Duodenal mucosa (tissue), 2 donors: ENCODE measurements around the gene FER.
"Not testable (repeated sequence)": the region's sequence is repeated elsewhere in the genome, so short reads cannot be mapped to it uniquely, and the experiment has no call there.

Experiments
- H3K27ac ChIP-seq: one replicate; pipeline ENCODE4 v1.7.0; 2013; ENCODE audit warnings: low read depth, low read length
- H3K27me3 ChIP-seq, 2 donors: one replicate each; pipeline ENCODE4 v1.7.0; 2013; ENCODE audit warnings: low read length in 2 of 2, control low read depth in 1 of 2; ENCODE audit not compliant: insufficient read depth in 2 of 2, control insufficient read depth in 1 of 2
- H3K36me3 ChIP-seq, 2 donors: one replicate each; pipeline ENCODE4 v1.7.0; 2013; ENCODE audit warnings: low read length in 2 of 2, control low read depth in 1 of 2; ENCODE audit not compliant: insufficient read depth in 2 of 2, control insufficient read depth in 1 of 2
- H3K4me1 ChIP-seq, 2 donors: one replicate each; pipeline ENCODE4 v1.7.0; 2013; ENCODE audit warnings: low read length in 2 of 2, control low read depth in 1 of 2; ENCODE audit not compliant: insufficient read depth in 2 of 2, control insufficient read depth in 1 of 2
- H3K4me3 ChIP-seq, 2 donors: one replicate each; pipeline ENCODE4 v1.7.0; 2013; ENCODE audit warnings: low read length in 2 of 2, low read depth in 1 of 2
- H3K9ac ChIP-seq, 2 donors: one replicate each; pipeline ENCODE4 v1.7.0; 2013; ENCODE audit warnings: low read length in 2 of 2, low read depth in 1 of 2
- H3K9me3 ChIP-seq, 2 donors: one replicate each; pipeline ENCODE4 v1.7.0; 2013; ENCODE audit warnings: low read length in 2 of 2, control low read depth in 1 of 2; ENCODE audit not compliant: control insufficient read depth in 1 of 2

FER gene

DNA sequence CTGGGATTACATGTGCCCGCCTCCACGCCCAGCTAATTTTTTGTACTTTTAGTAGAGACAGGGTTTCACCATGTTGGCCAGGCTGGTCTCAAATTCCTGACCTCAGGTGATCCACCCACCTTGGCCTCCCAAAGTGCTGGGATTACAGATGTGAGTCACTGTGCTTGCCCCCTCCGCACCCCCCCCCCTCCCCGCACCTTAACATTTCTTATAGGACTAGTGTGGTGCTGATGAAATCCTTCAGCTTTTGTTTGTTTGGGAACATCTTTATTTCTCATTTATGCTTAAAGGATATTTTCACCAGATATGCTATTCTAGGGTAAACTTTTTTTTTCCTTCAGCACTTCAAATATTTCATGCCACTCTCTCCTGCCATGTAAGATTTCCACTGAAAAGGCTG, 46.7 kb downstream of the FER start:
- not testable (repeated sequence) for H3K27me3 ChIP-seq, H3K4me3 ChIP-seq

DNA sequence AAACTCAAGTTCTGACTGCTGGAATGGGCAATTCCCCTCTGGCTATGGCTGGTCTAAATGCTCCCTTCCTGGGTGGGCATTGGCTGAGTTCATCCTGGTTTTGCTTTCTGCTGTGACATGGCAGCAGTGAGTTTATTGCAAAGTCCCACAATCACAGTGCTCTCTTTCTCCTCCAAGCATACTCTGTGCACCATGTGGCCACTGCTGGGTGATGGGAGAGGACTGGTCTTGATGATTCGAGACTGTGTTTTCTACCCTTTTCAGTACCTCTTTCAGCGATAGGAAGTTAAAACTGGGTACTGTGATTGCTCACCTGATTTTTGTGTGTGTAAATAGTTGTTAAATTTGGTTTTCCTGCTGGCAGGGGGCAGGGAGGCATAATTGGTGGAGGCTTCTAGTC, 49.7 kb downstream of the FER start:
- no peak overlapping the region for H3K27ac ChIP-seq
- no peak overlapping the region for H3K4me3 ChIP-seq
- H3K9me3 ChIP-seq, result no peaks in the 10 kb centered on the region
- H3K27me3 ChIP-seq, result no peaks in the 10 kb centered on the region
- H3K4me1 ChIP-seq, result no peaks in the 10 kb centered on the region
- H3K9ac ChIP-seq, result no peak overlapping the region
- no peaks in the 10 kb centered on the region for H3K36me3 ChIP-seq

More for the DNA sequence above, 46.7 kb downstream of the FER start:
- not testable (repeated sequence) for H3K9me3 ChIP-seq, H3K36me3 ChIP-seq, H3K9ac ChIP-seq, H3K27ac ChIP-seq, H3K4me1 ChIP-seq

DNA sequence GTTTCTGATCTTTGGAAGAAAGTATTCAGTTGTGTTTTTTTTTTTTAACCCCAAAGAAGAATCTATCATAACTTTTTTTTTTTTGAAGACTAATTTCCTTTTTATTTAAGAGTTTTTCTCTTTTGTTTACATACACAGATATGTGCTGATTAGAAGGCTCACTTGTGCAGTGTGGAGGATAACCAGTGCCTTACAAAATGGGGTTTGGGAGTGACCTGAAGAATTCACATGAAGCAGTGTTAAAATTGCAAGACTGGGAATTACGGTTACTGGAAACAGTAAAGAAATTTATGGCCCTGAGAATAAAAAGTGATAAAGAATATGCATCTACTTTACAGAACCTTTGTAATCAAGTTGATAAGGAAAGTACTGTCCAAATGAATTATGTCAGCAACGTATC, 50.3 kb downstream of the FER start:
- Histone ChIP-seq H3K9ac (no peak overlapping the region), H3K9me3 (no peaks in the 10 kb centered on the region), H3K36me3 (no peaks in the 10 kb centered on the region), H3K27ac (no peak overlapping the region), H3K4me1 (no peaks in the 10 kb centered on the region), H3K4me3 (no peak overlapping the region), H3K27me3 (no peaks in the 10 kb centered on the region)

DNA sequence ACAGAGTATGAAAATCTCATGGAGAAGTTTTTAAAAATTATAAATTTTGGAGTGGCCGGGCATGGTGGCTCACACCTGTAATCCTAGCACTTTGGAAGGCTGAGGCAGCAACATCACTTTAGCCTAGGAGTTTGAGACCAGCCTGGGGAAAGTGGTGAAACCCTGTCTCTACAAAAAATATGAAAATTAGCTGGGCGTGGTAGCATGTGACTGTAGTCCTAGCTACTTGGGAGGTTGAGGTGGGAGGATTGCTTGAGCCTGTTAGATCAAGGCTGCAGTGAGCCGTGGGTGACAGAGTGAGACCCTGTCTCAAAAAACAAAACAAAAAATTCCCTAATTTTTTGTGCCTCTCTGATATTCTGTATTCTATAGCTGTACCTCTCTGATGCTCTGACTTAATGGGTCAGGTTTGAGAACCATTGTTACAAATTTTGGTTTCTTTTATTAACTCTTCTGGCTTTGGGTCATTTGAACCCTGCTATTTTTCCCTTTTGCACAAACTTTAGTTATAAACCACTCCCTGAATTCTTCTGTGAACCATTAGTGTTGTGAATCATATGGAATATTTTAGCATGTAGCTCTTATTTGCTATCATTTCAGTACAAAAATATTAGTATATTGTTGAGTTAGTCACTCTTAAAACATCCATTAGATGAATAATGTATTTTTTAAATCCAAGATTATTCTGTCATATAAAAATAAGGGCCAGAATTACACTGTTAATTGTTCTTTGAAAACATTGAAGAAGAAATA, 51.0 kb downstream of the FER start:
- H3K4me3 ChIP-seq, result no peak overlapping the region
- H3K27me3 ChIP-seq, result no peaks in the 10 kb centered on the region
- no peak overlapping the region for H3K9ac ChIP-seq
- H3K4me1 ChIP-seq, result no peaks in the 10 kb centered on the region
- peaks cover 3 to 5% of the 10 kb centered on the region in 2 donors for H3K9me3 ChIP-seq
- no peaks in the 10 kb centered on the region for H3K36me3 ChIP-seq
- H3K27ac ChIP-seq, result no peak overlapping the region

DNA sequence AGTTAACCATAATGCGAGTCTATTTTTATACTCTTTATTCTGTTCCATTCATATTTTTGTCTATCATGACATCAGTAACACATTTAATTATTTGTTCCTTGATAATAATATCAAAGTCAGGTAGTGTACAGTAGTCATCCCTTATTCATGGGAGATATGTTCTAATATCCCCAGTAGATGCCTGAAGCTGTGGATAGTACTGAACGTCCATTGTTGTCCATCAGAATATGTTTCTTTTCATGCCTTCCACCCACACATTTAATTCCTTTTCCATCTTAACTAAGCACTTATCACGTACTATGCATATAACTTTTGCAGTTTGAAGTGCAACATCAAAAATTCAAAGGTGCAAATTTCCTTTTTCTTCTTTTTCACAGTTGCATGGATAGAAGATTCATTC, 53.6 kb downstream of the FER start:
- H3K4me1 ChIP-seq, result no peaks in the 10 kb centered on the region
- H3K27me3 ChIP-seq, result no peaks in the 10 kb centered on the region
- no peak overlapping the region for H3K9ac ChIP-seq
- no peaks in the 10 kb centered on the region for H3K36me3 ChIP-seq
- H3K9me3 ChIP-seq, result peaks cover 8 to 13% of the 10 kb centered on the region in 2 donors
- no peak overlapping the region for H3K27ac ChIP-seq
- no peak overlapping the region for H3K4me3 ChIP-seq

DNA sequence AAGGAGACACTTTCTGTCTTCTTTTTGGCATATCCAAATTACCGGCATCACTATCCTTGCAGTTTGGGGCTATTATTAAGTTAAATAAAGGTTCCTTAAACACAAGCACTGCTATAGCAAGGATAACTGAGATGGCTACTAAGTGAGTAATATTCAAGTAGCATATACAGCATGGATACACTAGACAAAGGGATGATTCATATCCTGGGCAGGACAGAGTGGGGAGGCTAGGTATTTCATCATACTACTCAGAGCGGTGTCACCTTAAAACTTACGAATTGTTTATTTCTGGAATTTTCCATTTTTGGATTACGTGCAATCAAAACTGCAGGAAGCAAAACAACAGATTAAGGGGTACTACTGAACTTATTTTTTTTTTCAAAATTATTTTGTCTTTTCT, 54.1 kb downstream of the FER start:
- H3K9ac ChIP-seq, result no peak overlapping the region
- no peak overlapping the region for H3K27ac ChIP-seq
- no peak overlapping the region for H3K4me3 ChIP-seq
- no peaks in the 10 kb centered on the region for H3K36me3 ChIP-seq
- no peaks in the 10 kb centered on the region for H3K4me1 ChIP-seq
- peaks cover 8 to 13% of the 10 kb centered on the region in 2 donors for H3K9me3 ChIP-seq
- H3K27me3 ChIP-seq, result no peaks in the 10 kb centered on the region

DNA sequence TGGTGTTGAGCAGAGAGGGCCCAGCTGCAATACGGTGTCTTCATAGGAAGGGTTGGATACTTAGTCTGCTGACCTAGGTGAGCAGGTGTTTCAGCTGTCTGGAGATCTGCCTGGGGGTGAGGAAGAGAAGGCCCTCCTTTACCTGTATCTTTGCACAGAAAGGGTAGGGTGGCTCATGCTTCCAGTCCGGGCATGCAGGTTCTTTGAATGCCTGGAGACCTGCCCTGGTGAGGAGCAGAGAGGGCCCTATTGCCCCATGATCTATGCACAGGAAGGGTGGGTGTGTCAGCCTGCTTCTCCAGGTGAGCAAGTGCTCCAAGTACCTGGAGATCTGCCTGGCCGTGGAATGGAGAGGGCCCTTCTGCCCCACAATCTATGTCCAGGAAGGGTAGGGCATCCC, 63.0 kb downstream of the FER start:
- H3K27ac ChIP-seq, result no peak overlapping the region
- no peaks in the 10 kb centered on the region for H3K36me3 ChIP-seq
- H3K9me3 ChIP-seq, result peaks cover 0 to 5% of the 10 kb centered on the region in 2 donors
- no peaks in the 10 kb centered on the region for H3K4me1 ChIP-seq
- H3K4me3 ChIP-seq, result no peak overlapping the region
- H3K27me3 ChIP-seq, result no peaks in the 10 kb centered on the region
- H3K9ac ChIP-seq, result no peak overlapping the region

DNA sequence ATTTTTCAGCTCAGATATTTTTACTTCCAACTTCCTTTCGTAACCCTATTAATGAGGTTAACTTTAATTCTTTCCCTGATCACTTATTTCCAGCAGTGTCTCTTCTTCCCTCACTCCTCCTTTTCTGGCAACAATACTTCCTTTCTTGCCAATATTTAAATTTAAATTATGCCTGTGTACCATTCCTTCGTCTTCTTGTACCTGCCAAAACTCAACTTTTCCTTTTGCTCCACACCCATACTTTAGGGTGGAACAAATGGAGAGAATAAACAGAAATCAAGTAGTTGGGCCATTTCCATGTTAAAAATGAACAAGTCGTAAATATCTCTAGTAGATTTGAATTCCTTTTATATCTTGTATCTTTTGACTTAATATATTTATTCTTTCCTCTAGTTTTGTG, 66.0 kb downstream of the FER start:
- peaks cover 0 to 5% of the 10 kb centered on the region in 2 donors for H3K9me3 ChIP-seq
- H3K9ac ChIP-seq, result no peak overlapping the region
- H3K27ac ChIP-seq, result no peak overlapping the region
- no peaks in the 10 kb centered on the region for H3K36me3 ChIP-seq
- H3K27me3 ChIP-seq, result no peaks in the 10 kb centered on the region
- no peaks in the 10 kb centered on the region for H3K4me1 ChIP-seq
- H3K4me3 ChIP-seq, result no peak overlapping the region

DNA sequence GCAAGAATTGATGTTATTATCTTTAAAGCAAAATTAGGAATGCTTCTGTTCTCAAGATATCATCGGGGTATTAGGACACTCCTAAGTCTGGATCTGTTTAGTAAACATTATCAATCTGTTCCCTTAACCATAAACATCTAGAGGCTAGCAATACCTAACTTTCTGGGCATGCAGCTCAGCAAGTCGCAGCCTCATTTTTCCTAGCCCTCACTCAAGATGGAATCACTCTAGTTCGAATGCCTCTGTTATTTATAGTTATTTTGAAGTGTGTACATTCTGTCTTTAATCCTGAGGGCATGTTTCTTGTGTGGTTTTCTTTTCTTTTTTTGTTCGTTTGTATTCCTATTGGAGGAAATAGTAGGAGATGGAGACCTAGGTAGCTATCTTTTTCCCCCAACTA, 66.9 kb downstream of the FER start:
- no peak overlapping the region for H3K27ac ChIP-seq

DNA sequence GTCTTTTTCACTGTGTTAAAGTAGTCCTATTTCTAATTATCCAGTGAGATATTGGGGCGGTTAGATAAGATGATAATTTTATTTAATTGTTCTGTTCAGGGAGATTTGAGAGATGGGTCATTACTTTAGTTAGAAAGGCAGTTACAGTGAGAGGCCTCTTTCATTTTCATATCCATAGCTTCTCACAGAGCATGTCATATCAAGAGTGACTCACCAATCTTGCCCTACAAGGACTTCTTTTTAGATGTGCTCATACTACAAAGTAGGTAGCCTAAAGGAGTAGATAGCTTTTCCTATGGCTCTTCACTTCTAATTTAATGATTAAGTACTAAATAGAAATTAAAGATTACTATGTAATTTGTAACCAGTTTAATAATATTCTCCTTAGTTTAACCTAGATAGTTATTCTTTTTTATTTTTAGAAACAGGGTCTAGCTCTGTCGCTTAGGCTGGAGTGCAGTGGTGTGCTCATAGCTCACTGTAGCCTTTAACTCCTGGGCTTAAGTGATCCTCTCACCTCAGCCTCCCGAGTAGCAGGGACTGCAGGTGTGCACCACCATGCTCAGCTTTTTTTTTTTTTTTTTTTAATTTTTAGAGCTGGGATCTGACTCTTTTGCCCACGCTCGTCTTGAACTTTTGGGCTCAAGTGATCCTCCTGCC, 71.0 kb downstream of the FER start:
- Histone ChIP-seq H3K4me3 (no peak overlapping the region), H3K4me1 (no peaks in the 10 kb centered on the region), H3K27ac (no peak overlapping the region), H3K9me3 (no peaks in the 10 kb centered on the region), H3K9ac (no peak overlapping the region), H3K36me3 (no peaks in the 10 kb centered on the region), H3K27me3 (no peaks in the 10 kb centered on the region)

More for the DNA sequence above, 66.9 kb downstream of the FER start:
- no peaks in the 10 kb centered on the region for H3K36me3 ChIP-seq
- no peaks in the 10 kb centered on the region for H3K4me1 ChIP-seq
- no peaks in the 10 kb centered on the region for H3K27me3 ChIP-seq
- H3K9ac ChIP-seq, result no peak overlapping the region
- H3K9me3 ChIP-seq, result peaks cover 0 to 5% of the 10 kb centered on the region in 2 donors
- H3K4me3 ChIP-seq, result no peak overlapping the region
